ENCODE results near the gene SCN1A.

DNA sequence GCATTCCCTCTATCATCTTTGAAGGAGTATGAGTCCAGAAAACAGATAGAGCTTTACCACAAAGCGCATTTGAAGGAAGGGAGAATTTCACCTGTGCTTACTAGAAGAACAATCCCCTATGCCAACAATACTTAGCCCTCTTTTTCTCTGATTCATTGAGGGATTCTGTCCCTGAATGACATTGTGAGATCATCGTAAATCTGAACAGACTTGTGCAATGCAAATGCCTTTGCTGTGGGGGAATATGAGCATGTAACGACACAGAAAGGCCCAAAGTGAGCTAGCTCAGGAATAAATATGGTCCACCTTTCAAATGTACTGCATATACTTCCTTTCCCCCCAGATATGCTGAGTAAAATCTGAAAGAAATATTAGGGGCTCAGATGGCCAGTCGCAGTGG lies 67.6 kb downstream of the SCN1A start:
- TF ChIP-seq NFIC (IDR thresholded peaks at IDR 0.05), result no peak
- TF ChIP-seq, protein P1, sequence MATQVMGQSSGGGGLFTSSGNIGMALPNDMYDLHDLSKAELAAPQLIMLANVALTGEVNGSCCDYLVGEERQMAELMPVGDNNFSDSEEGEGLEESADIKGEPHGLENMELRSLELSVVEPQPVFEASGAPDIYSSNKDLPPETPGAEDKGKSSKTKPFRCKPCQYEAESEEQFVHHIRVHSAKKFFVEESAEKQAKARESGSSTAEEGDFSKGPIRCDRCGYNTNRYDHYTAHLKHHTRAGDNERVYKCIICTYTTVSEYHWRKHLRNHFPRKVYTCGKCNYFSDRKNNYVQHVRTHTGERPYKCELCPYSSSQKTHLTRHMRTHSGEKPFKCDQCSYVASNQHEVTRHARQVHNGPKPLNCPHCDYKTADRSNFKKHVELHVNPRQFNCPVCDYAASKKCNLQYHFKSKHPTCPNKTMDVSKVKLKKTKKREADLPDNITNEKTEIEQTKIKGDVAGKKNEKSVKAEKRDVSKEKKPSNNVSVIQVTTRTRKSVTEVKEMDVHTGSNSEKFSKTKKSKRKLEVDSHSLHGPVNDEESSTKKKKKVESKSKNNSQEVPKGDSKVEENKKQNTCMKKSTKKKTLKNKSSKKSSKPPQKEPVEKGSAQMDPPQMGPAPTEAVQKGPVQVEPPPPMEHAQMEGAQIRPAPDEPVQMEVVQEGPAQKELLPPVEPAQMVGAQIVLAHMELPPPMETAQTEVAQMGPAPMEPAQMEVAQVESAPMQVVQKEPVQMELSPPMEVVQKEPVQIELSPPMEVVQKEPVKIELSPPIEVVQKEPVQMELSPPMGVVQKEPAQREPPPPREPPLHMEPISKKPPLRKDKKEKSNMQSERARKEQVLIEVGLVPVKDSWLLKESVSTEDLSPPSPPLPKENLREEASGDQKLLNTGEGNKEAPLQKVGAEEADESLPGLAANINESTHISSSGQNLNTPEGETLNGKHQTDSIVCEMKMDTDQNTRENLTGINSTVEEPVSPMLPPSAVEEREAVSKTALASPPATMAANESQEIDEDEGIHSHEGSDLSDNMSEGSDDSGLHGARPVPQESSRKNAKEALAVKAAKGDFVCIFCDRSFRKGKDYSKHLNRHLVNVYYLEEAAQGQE (IDR thresholded peaks at IDR 0.05; ENCODE audit: low read depth), result no peak
- TF ChIP-seq TEAD4 (IDR thresholded peaks at IDR 0.05), result no peak
- TF ChIP-seq, protein P2, sequence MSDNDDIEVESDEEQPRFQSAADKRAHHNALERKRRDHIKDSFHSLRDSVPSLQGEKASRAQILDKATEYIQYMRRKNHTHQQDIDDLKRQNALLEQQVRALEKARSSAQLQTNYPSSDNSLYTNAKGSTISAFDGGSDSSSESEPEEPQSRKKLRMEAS (IDR thresholded peaks at IDR 0.05), result no peak
- no peak for TF ChIP-seq CEBPB (IDR thresholded peaks at IDR 0.05)
- TF ChIP-seq EGR1 (IDR thresholded peaks at IDR 0.05), result no peak
- TF ChIP-seq TAF1 (IDR thresholded peaks at IDR 0.05; ENCODE audit: low read depth), result no peak
- no peak for TF ChIP-seq RAD21 (IDR thresholded peaks at IDR 0.05; ENCODE audit: low read depth)
- no peak for TF ChIP-seq CREB1 (IDR thresholded peaks at IDR 0.05; ENCODE audit: low read depth)
